ENCODE measurements around the gene TBC1D16. TPM values are rescaled to one million over a fixed set of nuclear protein-coding genes. Genes with fewer than 3 reads are reported as not detected.

The TBC1D16 gene
- total and polyA plus RNA-seq, 2 experiments from 2014 or later = 24.5 to 38.1 TPM

GRCh38 chr17:79918581-79919163, 117.0 kb downstream of the TBC1D16 start:
- Histone ChIP-seq H3K4me1 (ENCODE audit: insufficient read depth) (peaks cover 16% of the 10 kb centered on the region), H3K4me3 (no peak overlapping the region), H3K9me2 (replicated peaks; ENCODE audit: insufficient read depth) (no peaks in the 10 kb centered on the region), H3K9me3 (ENCODE audit: low read depth) (no peaks in the 10 kb centered on the region), H3K79me2 (no peaks in the 10 kb centered on the region), H4K20me1 (ENCODE audit: insufficient read depth, poor library complexity, severe bottlenecking) (no peaks in the 10 kb centered on the region), H3K27ac (no peak overlapping the region), H2AFZ (no peak overlapping the region), H3K4me2 (no peak overlapping the region), H3K27me3 (no peaks in the 10 kb centered on the region), H3K36me3 (replicated peaks; ENCODE audit: insufficient read depth, low read depth) (no peaks in the 10 kb centered on the region)
- 81% methylated on average over 9 of the region's 9 CpGs for WGBS (ENCODE audit: low lambda C conversion rate, missing lambda C conversion rate)
- TF ChIP-seq EZH2phosphoT487 (IDR thresholded peaks at IDR 0.05; ENCODE audit: low read depth, severe bottlenecking, unreplicated experiment) = no peak
- TF ChIP-seq CTCF (IDR thresholded peaks at IDR 0.05; ENCODE audit: poor library complexity) = no peak
- TF ChIP-seq EZH2 (IDR thresholded peaks at IDR 0.05; ENCODE audit: borderline replicate concordance) = no peak
- no peak for DNase-seq (ENCODE audit: low spot score)

DNA sequence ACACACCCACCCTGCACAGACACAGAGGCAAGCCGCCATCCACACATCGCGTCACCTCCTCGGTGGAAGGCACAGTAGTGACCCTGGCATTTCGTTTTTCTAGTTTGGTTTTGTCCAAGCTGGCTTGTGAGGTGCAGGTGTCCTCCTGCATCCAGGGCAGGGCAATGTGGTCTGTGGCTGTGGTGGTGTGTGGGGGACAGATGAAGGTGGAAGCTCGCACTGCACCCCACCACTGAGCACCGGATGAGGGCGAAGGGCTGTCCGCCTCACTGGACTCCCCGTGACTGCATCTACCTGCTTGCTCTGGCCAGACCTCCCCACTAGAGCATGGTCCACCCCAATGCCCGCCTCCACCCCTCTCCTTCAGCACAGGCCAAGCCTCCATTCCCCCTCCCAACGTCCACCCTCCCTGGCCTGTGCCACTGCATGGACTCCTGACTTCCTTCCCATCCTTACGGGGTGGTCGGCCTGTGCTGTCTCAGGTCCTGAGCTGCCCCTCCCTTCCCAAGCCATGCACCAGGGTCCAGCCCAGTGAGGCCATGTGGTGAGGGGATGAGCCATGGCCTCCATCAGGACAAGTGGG, 117.7 kb downstream of the TBC1D16 start:
- Histone ChIP-seq H4K20me1 (ENCODE audit: insufficient read depth, poor library complexity, severe bottlenecking) (no peaks in the 10 kb centered on the region), H2AFZ (no peak overlapping the region), H3K4me3 (no peak overlapping the region), H3K36me3 (replicated peaks; ENCODE audit: insufficient read depth, low read depth) (no peaks in the 10 kb centered on the region), H3K27me3 (no peaks in the 10 kb centered on the region), H3K79me2 (no peaks in the 10 kb centered on the region), H3K27ac (no peak overlapping the region), H3K4me1 (ENCODE audit: insufficient read depth) (peaks cover 16% of the 10 kb centered on the region), H3K9me3 (ENCODE audit: low read depth) (no peaks in the 10 kb centered on the region), H3K4me2 (no peak overlapping the region), H3K9me2 (replicated peaks; ENCODE audit: insufficient read depth) (no peaks in the 10 kb centered on the region)
- no peak for TF ChIP-seq EZH2 (IDR thresholded peaks at IDR 0.05; ENCODE audit: borderline replicate concordance)
- TF ChIP-seq CTCF (IDR thresholded peaks at IDR 0.05; ENCODE audit: poor library complexity) = no peak
- no peak for TF ChIP-seq EZH2phosphoT487 (IDR thresholded peaks at IDR 0.05; ENCODE audit: low read depth, severe bottlenecking, unreplicated experiment)
- DNase-seq (ENCODE audit: low spot score) = no peak
- 91% methylated on average over 12 of the region's 14 CpGs for WGBS (ENCODE audit: low lambda C conversion rate, missing lambda C conversion rate)

DNA sequence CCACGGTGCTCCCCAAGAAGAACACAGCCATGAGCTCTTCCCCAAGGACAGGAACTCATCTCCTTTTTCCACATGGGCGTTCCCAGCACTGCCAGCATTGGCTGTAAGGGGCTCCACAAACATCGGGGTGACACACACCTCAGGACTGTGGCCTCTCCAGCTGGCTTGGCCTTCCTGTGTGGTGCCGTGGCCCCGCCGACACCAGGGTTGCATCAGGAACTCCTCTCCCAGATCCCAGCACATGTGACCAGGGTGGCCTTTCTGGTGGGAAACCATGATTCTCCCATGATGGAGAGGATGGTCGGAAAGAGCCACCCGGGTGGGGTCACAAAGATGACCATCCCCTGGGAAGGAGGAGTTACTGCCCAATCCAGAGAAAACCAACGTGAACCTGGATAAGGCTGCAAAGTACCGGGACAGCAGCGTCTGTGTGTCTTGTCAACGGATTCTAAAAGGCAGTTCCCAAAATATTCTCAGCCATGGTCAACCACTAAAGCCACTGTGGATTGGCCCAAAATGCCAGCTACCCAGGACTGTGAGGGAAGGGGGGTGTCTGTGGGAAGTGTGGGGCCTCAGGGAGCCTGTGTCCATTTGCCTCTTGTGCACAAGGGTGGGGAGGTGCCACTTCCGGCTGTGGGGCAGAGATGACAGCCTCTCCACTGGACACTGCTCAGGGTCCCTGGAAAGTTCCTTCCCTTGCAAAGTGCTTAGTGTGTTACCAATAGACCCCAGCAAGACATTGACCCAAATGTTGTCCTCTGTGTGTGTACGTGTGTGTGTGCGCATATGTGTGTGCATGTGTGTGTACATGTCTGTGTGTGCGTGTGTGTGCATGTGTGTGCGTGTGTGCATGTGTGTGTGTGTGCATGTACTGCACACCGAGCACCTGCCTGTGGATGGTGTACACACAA, 118.4 kb downstream of the TBC1D16 start:
- Histone ChIP-seq H3K36me3 (replicated peaks; ENCODE audit: insufficient read depth, low read depth) (no peaks in the 10 kb centered on the region), H3K4me2 (no peak overlapping the region), H2AFZ (no peak overlapping the region), H3K79me2 (no peaks in the 10 kb centered on the region), H3K27me3 (no peaks in the 10 kb centered on the region), H3K4me1 (ENCODE audit: insufficient read depth) (peaks cover 13% of the 10 kb centered on the region), H3K9me2 (replicated peaks; ENCODE audit: insufficient read depth) (no peaks in the 10 kb centered on the region), H3K4me3 (no peak overlapping the region), H3K9me3 (ENCODE audit: low read depth) (no peaks in the 10 kb centered on the region), H4K20me1 (ENCODE audit: insufficient read depth, poor library complexity, severe bottlenecking) (no peaks in the 10 kb centered on the region), H3K27ac (peak overlapping the region; percentile 35)
- 91% methylated on average over 18 of the region's 18 CpGs for WGBS (ENCODE audit: low lambda C conversion rate, missing lambda C conversion rate)
- DNase-seq (ENCODE audit: low spot score) = no peak
- TF ChIP-seq EZH2phosphoT487 (IDR thresholded peaks at IDR 0.05; ENCODE audit: low read depth, severe bottlenecking, unreplicated experiment) (no peak), EZH2 (IDR thresholded peaks at IDR 0.05; ENCODE audit: borderline replicate concordance) (no peak), CTCF (IDR thresholded peaks at IDR 0.05; ENCODE audit: poor library complexity) (no peak)

Measured in hepatocyte (in vitro differentiated cells).